ENCODE results near the gene SEMA6A.
"Not testable (repeated sequence)": the region's sequence is repeated elsewhere in the genome, so short reads cannot be mapped to it uniquely, and the experiment has no call there.

The SEMA6A gene

GRCh38 chr5:116546743-116547124 lies 27.9 kb downstream of the SEMA6A start:
- H3K4me3 ChIP-seq (ENCODE audit: low read depth, low read length) = no peak overlapping the region
- H3K9ac ChIP-seq (ENCODE audit: low read length) = no peak overlapping the region
- H3K4me1 ChIP-seq (ENCODE audit: control insufficient read depth, insufficient read depth, low read length) = peaks cover 56% of the 10 kb centered on the region
- H3K9me3 ChIP-seq (ENCODE audit: control insufficient read depth, insufficient read depth, low read depth, low read length) = peaks cover 6% of the 10 kb centered on the region; the same call in 1 of the 2 replicates
- H3K27ac ChIP-seq (ENCODE audit: low read depth, low read length) = no peak overlapping the region
- H3K36me3 ChIP-seq (ENCODE audit: control insufficient read depth, insufficient read depth, low read length) = peaks cover 65% of the 10 kb centered on the region
- no peaks in the 10 kb centered on the region for H3K27me3 ChIP-seq (ENCODE audit: control insufficient read depth, insufficient read depth, low read length)

GRCh38 chr5:116546033-116546742 lies 28.4 kb downstream of the SEMA6A start:
- H3K27ac ChIP-seq (ENCODE audit: low read depth, low read length) = no peak overlapping the region
- peaks cover 6% of the 10 kb centered on the region; the same call in 1 of the 2 replicates for H3K9me3 ChIP-seq (ENCODE audit: control insufficient read depth, insufficient read depth, low read depth, low read length)
- peaks cover 54% of the 10 kb centered on the region for H3K4me1 ChIP-seq (ENCODE audit: control insufficient read depth, insufficient read depth, low read length)
- no peak overlapping the region for H3K9ac ChIP-seq (ENCODE audit: low read length)
- H3K4me3 ChIP-seq (ENCODE audit: low read depth, low read length) = no peak overlapping the region
- H3K36me3 ChIP-seq (ENCODE audit: control insufficient read depth, insufficient read depth, low read length) = peaks cover 63% of the 10 kb centered on the region
- no peaks in the 10 kb centered on the region for H3K27me3 ChIP-seq (ENCODE audit: control insufficient read depth, insufficient read depth, low read length)

GRCh38 chr5:116545465-116545864 lies 29.2 kb downstream of the SEMA6A start:
- not testable (repeated sequence) for H3K27ac ChIP-seq (ENCODE audit: low read depth, low read length); H3K9me3 ChIP-seq (ENCODE audit: control insufficient read depth, insufficient read depth, low read depth, low read length); H3K27me3 ChIP-seq (ENCODE audit: control insufficient read depth, insufficient read depth, low read length); H3K9ac ChIP-seq (ENCODE audit: low read length); H3K4me3 ChIP-seq (ENCODE audit: low read depth, low read length)
- peaks cover 54% of the 10 kb centered on the region for H3K4me1 ChIP-seq (ENCODE audit: control insufficient read depth, insufficient read depth, low read length)
- H3K36me3 ChIP-seq (ENCODE audit: control insufficient read depth, insufficient read depth, low read length) = peaks cover 64% of the 10 kb centered on the region

- Histone ChIP-seq H3K9me3 (ENCODE audit: control insufficient read depth, insufficient read depth, low read depth, low read length) (peaks cover 6% of the 10 kb centered on the region; the same call in 1 of the 2 replicates), H3K4me1 (ENCODE audit: control insufficient read depth, insufficient read depth, low read length) (peaks cover 53% of the 10 kb centered on the region), H3K9ac (ENCODE audit: low read length) (no peak overlapping the region), H3K27ac (ENCODE audit: low read depth, low read length) (no peak overlapping the region), H3K36me3 (ENCODE audit: control insufficient read depth, insufficient read depth, low read length) (peaks cover 62% of the 10 kb centered on the region), H3K27me3 (ENCODE audit: control insufficient read depth, insufficient read depth, low read length) (no peaks in the 10 kb centered on the region), H3K4me3 (ENCODE audit: low read depth, low read length) (no peak overlapping the region)
Observed at GRCh38 chr5:116544531-116545241, 29.9 kb downstream of the SEMA6A start.

GRCh38 chr5:116543501-116543900 lies 31.1 kb downstream of the SEMA6A start:
- H3K4me3 ChIP-seq (ENCODE audit: low read depth, low read length) = no peak overlapping the region
- H3K4me1 ChIP-seq (ENCODE audit: control insufficient read depth, insufficient read depth, low read length) = peaks cover 49% of the 10 kb centered on the region
- peaks cover 6% of the 10 kb centered on the region; the same call in 1 of the 2 replicates for H3K9me3 ChIP-seq (ENCODE audit: control insufficient read depth, insufficient read depth, low read depth, low read length)
- no peaks in the 10 kb centered on the region for H3K27me3 ChIP-seq (ENCODE audit: control insufficient read depth, insufficient read depth, low read length)
- no peak overlapping the region for H3K27ac ChIP-seq (ENCODE audit: low read depth, low read length)
- H3K9ac ChIP-seq (ENCODE audit: low read length) = no peak overlapping the region
- H3K36me3 ChIP-seq (ENCODE audit: control insufficient read depth, insufficient read depth, low read length) = peaks cover 60% of the 10 kb centered on the region

GRCh38 chr5:116542619-116543018 lies 32.0 kb downstream of the SEMA6A start:
- Histone ChIP-seq H3K4me3 (ENCODE audit: low read depth, low read length) (no peak overlapping the region), H3K4me1 (ENCODE audit: control insufficient read depth, insufficient read depth, low read length) (peaks cover 42% of the 10 kb centered on the region), H3K9me3 (ENCODE audit: control insufficient read depth, insufficient read depth, low read depth, low read length) (peaks cover 6% of the 10 kb centered on the region; the same call in 1 of the 2 replicates), H3K27ac (ENCODE audit: low read depth, low read length) (no peak overlapping the region), H3K36me3 (ENCODE audit: control insufficient read depth, insufficient read depth, low read length) (peaks cover 55% of the 10 kb centered on the region), H3K27me3 (ENCODE audit: control insufficient read depth, insufficient read depth, low read length) (no peaks in the 10 kb centered on the region), H3K9ac (ENCODE audit: low read length) (no peak overlapping the region)

- Histone ChIP-seq H3K36me3 (ENCODE audit: control insufficient read depth, insufficient read depth, low read length) (peaks cover 62% of the 10 kb centered on the region), H3K27me3 (ENCODE audit: control insufficient read depth, insufficient read depth, low read length) (no peaks in the 10 kb centered on the region), H3K4me3 (ENCODE audit: low read depth, low read length) (no peak overlapping the region), H3K4me1 (ENCODE audit: control insufficient read depth, insufficient read depth, low read length) (peaks cover 76% of the 10 kb centered on the region), H3K9me3 (ENCODE audit: control insufficient read depth, insufficient read depth, low read depth, low read length) (no peaks in the 10 kb centered on the region), H3K9ac (ENCODE audit: low read length) (no peak overlapping the region), H3K27ac (ENCODE audit: low read depth, low read length) (no peak overlapping the region)
Observed at GRCh38 chr5:116539222-116539621, 35.4 kb downstream of the SEMA6A start.

GRCh38 chr5:116536316-116537083 lies 38.1 kb downstream of the SEMA6A start:
- H3K9ac ChIP-seq (ENCODE audit: low read length) = no peak overlapping the region
- H3K4me1 ChIP-seq (ENCODE audit: control insufficient read depth, insufficient read depth, low read length) = peaks cover 82% of the 10 kb centered on the region
- no peaks in the 10 kb centered on the region for H3K27me3 ChIP-seq (ENCODE audit: control insufficient read depth, insufficient read depth, low read length)

GRCh38 chr5:116534964-116535651 lies 39.5 kb downstream of the SEMA6A start:
- Histone ChIP-seq H3K36me3 (ENCODE audit: control insufficient read depth, insufficient read depth, low read length) (peaks cover 44% of the 10 kb centered on the region), H3K4me3 (ENCODE audit: low read depth, low read length) (peak overlapping the region; percentile 20; the same call in 1 of the 2 replicates), H3K9ac (ENCODE audit: low read length) (no peak overlapping the region), H3K9me3 (ENCODE audit: control insufficient read depth, insufficient read depth, low read depth, low read length) (no peaks in the 10 kb centered on the region), H3K27ac (ENCODE audit: low read depth, low read length) (no peak overlapping the region), H3K27me3 (ENCODE audit: control insufficient read depth, insufficient read depth, low read length) (no peaks in the 10 kb centered on the region), H3K4me1 (ENCODE audit: control insufficient read depth, insufficient read depth, low read length) (peaks cover 79% of the 10 kb centered on the region)

More at GRCh38 chr5:116536316-116537083, 38.1 kb downstream of the SEMA6A start:
- Histone ChIP-seq H3K9me3 (ENCODE audit: control insufficient read depth, insufficient read depth, low read depth, low read length) (no peaks in the 10 kb centered on the region), H3K4me3 (ENCODE audit: low read depth, low read length) (peak overlapping the region; percentile 16; the same call in 1 of the 2 replicates), H3K27ac (ENCODE audit: low read depth, low read length) (no peak overlapping the region), H3K36me3 (ENCODE audit: control insufficient read depth, insufficient read depth, low read length) (peaks cover 55% of the 10 kb centered on the region)

GRCh38 chr5:116532762-116533525 lies 41.7 kb downstream of the SEMA6A start:
- no peaks in the 10 kb centered on the region for H3K9me3 ChIP-seq (ENCODE audit: control insufficient read depth, insufficient read depth, low read depth, low read length)
- no peak overlapping the region for H3K27ac ChIP-seq (ENCODE audit: low read depth, low read length)
- no peaks in the 10 kb centered on the region for H3K27me3 ChIP-seq (ENCODE audit: control insufficient read depth, insufficient read depth, low read length)
- H3K9ac ChIP-seq (ENCODE audit: low read length) = no peak overlapping the region
- H3K4me1 ChIP-seq (ENCODE audit: control insufficient read depth, insufficient read depth, low read length) = peaks cover 93% of the 10 kb centered on the region
- no peak overlapping the region for H3K4me3 ChIP-seq (ENCODE audit: low read depth, low read length)
- peaks cover 34% of the 10 kb centered on the region for H3K36me3 ChIP-seq (ENCODE audit: control insufficient read depth, insufficient read depth, low read length)
